CD14-positive monocyte (primary cell): ENCODE measurements around the gene PPP1R1B. TPM values are rescaled to one million over a fixed set of nuclear protein-coding genes. Genes with fewer than 3 reads are reported as not detected.

Source experiments
- DNase-seq, 3 donors: peaks; one replicate each; pipeline ENCODE4 v3.0.0-alpha.2; 2011 to 2022
- H2AFZ ChIP-seq: 2 replicates; pipeline ENCODE4 v1.6.0; 2012; ENCODE audit warnings: mild to moderate bottlenecking, low read depth, low read length, inconsistent platforms; ENCODE audit not compliant: insufficient read depth, poor library complexity, severe bottlenecking
- H3K27ac ChIP-seq, 2 donors: 1 replicate in 1 of 2; 2 replicates in 1 of 2; pipeline ENCODE4 v1.5.1; 2012 to 2013; ENCODE audit warnings: low read length in 2 of 2, control low read depth in 1 of 2, inconsistent platforms in 1 of 2, low read depth in 1 of 2, mild to moderate bottlenecking in 1 of 2
- H3K27me3 ChIP-seq, 2 donors: one replicate each; pipeline versions ENCODE4 v1.6.0 to v1.6.1; 2011 to 2013; ENCODE audit warnings: low read length in 2 of 2; ENCODE audit not compliant: control insufficient read depth in 2 of 2, insufficient read depth in 2 of 2
- H3K36me3 ChIP-seq, 2 donors: replicated peaks in 1 of 2; 1 replicate in 1 of 2; 2 replicates in 1 of 2; pipeline versions ENCODE4 v1.5.1 to v1.6.1; 2012 to 2013; ENCODE audit warnings: low read length in 2 of 2, control low read depth in 1 of 2, inconsistent platforms in 1 of 2, mild to moderate bottlenecking in 1 of 2; ENCODE audit not compliant: insufficient read depth in 2 of 2, control insufficient read depth in 1 of 2
- H3K4me1 ChIP-seq, 2 donors: 1 replicate in 1 of 2; 2 replicates in 1 of 2; pipeline versions ENCODE4 v1.5.1 to v1.6.1; 2012 to 2013; ENCODE audit warnings: low read length in 2 of 2, control low read depth in 1 of 2, inconsistent platforms in 1 of 2, mild to moderate bottlenecking in 1 of 2, moderate library complexity in 1 of 2; ENCODE audit not compliant: insufficient read depth in 2 of 2, control insufficient read depth in 1 of 2
- H3K4me2 ChIP-seq: replicated peaks from 2 replicates; pipeline ENCODE3; 2012; ENCODE audit warnings: low read length, moderate library complexity, mild to moderate bottlenecking; ENCODE audit not compliant: poor library complexity, severe bottlenecking; ENCODE audit errors: extremely low read depth
- H3K4me3 ChIP-seq, 3 experiments: fragments of 200-600 bp in 1 of 3; sonication (generic) in 1 of 3; replicated peaks in 1 of 3; 1 replicate in 2 of 3; 2 replicates in 1 of 3; pipeline ENCODE4 v1.5.1; 2011 to 2013; ENCODE audit warnings: low read length in 3 of 3, mild to moderate bottlenecking in 3 of 3, control low read depth in 2 of 3, low read depth in 2 of 3, inconsistent platforms in 1 of 3, moderate library complexity in 1 of 3
- H3K79me2 ChIP-seq: 2 replicates; pipeline ENCODE4 v1.6.0; 2012; ENCODE audit warnings: mild to moderate bottlenecking, control low read depth, inconsistent platforms, low read length, moderate library complexity; ENCODE audit not compliant: insufficient read depth
- H3K9ac ChIP-seq: 2 replicates; pipeline ENCODE4 v1.6.0; 2017; ENCODE audit warnings: low read length, mild to moderate bottlenecking; ENCODE audit not compliant: insufficient read depth, poor library complexity, severe bottlenecking
- H3K9me3 ChIP-seq, 2 donors: replicated peaks in 1 of 2; 1 replicate in 1 of 2; 2 replicates in 1 of 2; pipeline versions ENCODE4 v1.5.1 to v1.6.1; 2012 to 2013; ENCODE audit warnings: low read length in 2 of 2, control low read depth in 1 of 2; ENCODE audit not compliant: control insufficient read depth in 1 of 2, insufficient read depth in 1 of 2
- H4K20me1 ChIP-seq: 2 replicates; pipeline ENCODE4 v1.6.0; 2012; ENCODE audit warnings: mild to moderate bottlenecking, low read length, control low read depth, moderate library complexity; ENCODE audit not compliant: insufficient read depth
- H3K27ac Mint-ChIP-seq, 7 donors: one replicate each; pipeline ENCODE4 v1.8.0; 2020; ENCODE audit warnings: mild to moderate bottlenecking in 7 of 7, mixed read lengths in 7 of 7, moderate library complexity in 6 of 7, inconsistent platforms in 2 of 7
- H3K27me3 Mint-ChIP-seq, 3 donors: one replicate each; pipeline ENCODE4 v1.8.0; 2021 to 2022; ENCODE audit warnings: low read depth in 3 of 3, mild to moderate bottlenecking in 3 of 3, mixed read lengths in 3 of 3, moderate library complexity in 3 of 3, inconsistent platforms in 1 of 3
- H3K36me3 Mint-ChIP-seq, 2 donors: one replicate each; pipeline ENCODE4 v1.8.0; 2020; ENCODE audit warnings: mixed read lengths in 2 of 2, inconsistent platforms in 1 of 2, mild to moderate bottlenecking in 1 of 2
- H3K4me1 Mint-ChIP-seq: one replicate; pipeline ENCODE4 v1.8.0; 2020; ENCODE audit warnings: mild to moderate bottlenecking, mixed read lengths
- H3K4me3 Mint-ChIP-seq, 2 donors: one replicate each; pipeline ENCODE4 v1.8.0; 2020; ENCODE audit warnings: mild to moderate bottlenecking in 2 of 2, mixed read lengths in 2 of 2, moderate library complexity in 1 of 2
- H3K9me3 Mint-ChIP-seq, 7 donors: one replicate each; pipeline ENCODE4 v1.8.0; 2020 to 2022; ENCODE audit warnings: mixed read lengths in 7 of 7, mild to moderate bottlenecking in 6 of 7, moderate library complexity in 6 of 7, inconsistent platforms in 2 of 7
- CTCF ChIP-seq: fragments of 200-600 bp; IDR thresholded peaks from one replicate; pipeline ENCODE4 v1.8.0; 2022; ENCODE audit warnings: antibody characterized with exemption, mild to moderate bottlenecking
- WGBS: methylation state at CpG from one replicate; pipeline ENCODE4 v1.1.5; 2013; ENCODE audit warnings: missing lambda C conversion rate; ENCODE audit not compliant: insufficient coverage; 5-methylcytosine and 5-hydroxymethylcytosine counted together
- intact Hi-C, 2 donors: fragments of 100-400 bp; cut with micrococcal nuclease; formaldehyde crosslinking; loops; one replicate each; pipeline versions ENCODE4 v1.15.0 to v1.15.1; 2023
- polyA plus RNA-seq, 3 donors: library from polyadenylated mRNA; depleted of rRNA in 1 of 3; unstranded in 2 of 3; stranded (reverse) in 1 of 3; fragments of 300-500 nt in 2 of 3; fragments of >200 nt in 1 of 3; fragmentation: Illumina TruSeq in 2 of 3; gene quantifications; 1 replicate in 2 of 3; 2 replicates in 1 of 3; pipeline ENCODE4 v1.2.3, GENCODE V29; 2012 to 2021

Gene PPP1R1B
- polyA plus RNA-seq, 3 donors, result 0.05 TPM; not detected in 2

- Mint-ChIP-seq H3K36me3 (peaks cover 33 to 37% of the 10 kb centered on the region in 2 donors), H3K27ac (peak overlapping the region in 1 of 7 donors; percentile 42), H3K4me3 (no peak overlapping the region), H3K9me3 (peaks cover 0 to 15% (median 6%) of the 10 kb centered on the region in 7 donors), H3K27me3 (peaks cover 0 to 2% (median 0%) of the 10 kb centered on the region in 3 donors), H3K4me1 (peaks cover 27% of the 10 kb centered on the region)
- H3K4me1 ChIP-seq, result peaks cover 21 to 26% of the 10 kb centered on the region in 2 donors
- no peaks in the 10 kb centered on the region for H4K20me1 ChIP-seq
- no peak overlapping the region for H3K4me3 ChIP-seq
- no peaks in the 10 kb centered on the region for H3K9me3 ChIP-seq
- no peak overlapping the region for H3K9ac ChIP-seq
- no peak overlapping the region for H3K4me2 ChIP-seq
- no peak overlapping the region for H2AFZ ChIP-seq
- H3K27ac ChIP-seq, result no peak overlapping the region
- no peak for TF ChIP-seq CTCF
- intact Hi-C loops, result loop anchor here in 1 of 2 donors (5.0 kb wide), 2 partner anchors 43 to 47 kb away; partner anchors contain the start of gene STARD3
- 86% methylated on average over 4 of the region's 12 CpGs for WGBS
- no peaks in the 10 kb centered on the region for H3K79me2 ChIP-seq
- peaks cover 8 to 13% of the 10 kb centered on the region in 2 donors for H3K36me3 ChIP-seq
- no peak for DNase-seq
- H3K27me3 ChIP-seq, result no peaks in the 10 kb centered on the region
Measured at GRCh38 chr17:39684369-39685192, 57.8 kb downstream of the PPP1R1B start.

Other genes with a start within 250 kb of the PPP1R1B start
- 1 to 10 TPM; 4.0 to 7.7 (median 4.7) TPM for gene FBXL20, start 225.3 kb upstream of the PPP1R1B start, polyA plus RNA-seq
- 1 to 10 TPM; 5.0 to 9.1 (median 7.6) TPM for gene MED1, start 175.7 kb upstream of the PPP1R1B start, polyA plus RNA-seq
- 10 to 100 TPM in 1 of 3 donors, 1 to 10 TPM in 1, under 1 TPM in 1; 0.62 to 21.9 (median 1.3) TPM for gene CDK12, start 165.5 kb upstream of the PPP1R1B start, polyA plus RNA-seq
- gene NEUROD2, start 19.0 kb upstream of the PPP1R1B start, polyA plus RNA-seq, result not detected
- gene STARD3, start 10.2 kb downstream of the PPP1R1B start, polyA plus RNA-seq, result 100 to 1,000 TPM in 1 of 3 donors, 10 to 100 TPM in 2; 35.1 to 114 (median 45.3) TPM
- 1 to 10 TPM in 1 of 3 donors, not detected in 2; 1.3 TPM for gene TCAP, start 38.4 kb downstream of the PPP1R1B start, polyA plus RNA-seq
- gene PNMT, start 41.5 kb downstream of the PPP1R1B start, polyA plus RNA-seq, result not detected
- gene PGAP3, start 61.1 kb downstream of the PPP1R1B start, polyA plus RNA-seq, result 10 to 100 TPM in 1 of 3 donors, 1 to 10 TPM in 2; 8.3 to 19.3 (median 9.2) TPM
- gene ERBB2, start 73.1 kb downstream of the PPP1R1B start, polyA plus RNA-seq, result under 1 TPM in 2 of 3 donors, not detected in 1; 0.17 to 0.73 TPM
- 100 to 1,000 TPM in 2 of 3 donors, 10 to 100 TPM in 1; 61.7 to 141 (median 124) TPM for gene MIEN1, start 103.6 kb downstream of the PPP1R1B start, polyA plus RNA-seq
- gene GRB7, start 111.0 kb downstream of the PPP1R1B start, polyA plus RNA-seq, result not detected
- gene IKZF3, start 237.4 kb downstream of the PPP1R1B start, polyA plus RNA-seq, result under 1 TPM; 0.05 to 0.15 (median 0.05) TPM
- gene ZPBP2, start 241.2 kb downstream of the PPP1R1B start, polyA plus RNA-seq, result not detected